Astrocyte of the cerebellum (primary cell): ENCODE measurements around the gene ARTN.

Source experiments
- DNase-seq: peaks from one replicate; pipeline ENCODE4 v3.0.0-alpha.2; 2011; ENCODE audit warnings: low read depth
- H3K4me3 ChIP-seq: 2 replicates; pipeline ENCODE4 v1.5.1; 2011; ENCODE audit warnings: mild to moderate bottlenecking, low read depth, low read length, moderate library complexity
- in situ Hi-C: cut with HindIII; loops from 2 replicates; pipeline ENCODE4 v1.10.0; 2017; ENCODE audit warnings: low sequenced_read_pairs
- TF ChIP-seq, protein P1 (sequence below): IDR thresholded peaks from 2 replicates; pipeline ENCODE4 v1.5.1; 2012; ENCODE audit warnings: low read length, low read depth, moderate library complexity, mild to moderate bottlenecking; ENCODE audit errors: missing control alignments

ARTN gene

DNA sequence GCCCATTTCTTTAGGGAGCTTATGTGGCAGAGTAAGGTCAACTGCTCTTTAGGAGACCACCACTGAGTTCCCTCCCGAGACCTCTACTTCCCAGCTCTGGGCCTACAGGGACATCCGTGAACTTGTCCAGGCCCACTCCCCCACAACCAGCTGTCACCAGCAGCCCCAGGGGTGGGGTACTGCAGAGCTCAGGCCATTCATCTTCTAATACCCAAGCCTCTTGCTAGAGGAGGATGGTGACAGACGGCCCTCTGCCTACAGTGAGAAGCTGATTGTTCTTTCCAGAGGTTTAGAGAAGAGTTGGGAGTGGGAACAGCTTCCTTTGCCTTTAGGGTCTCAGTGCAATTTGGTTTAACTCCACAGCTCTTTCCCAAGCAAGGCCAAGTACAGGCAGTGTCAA lies 33.2 kb upstream of the ARTN start:
- in situ Hi-C loops, result no loop called here
- no peak overlapping the region for H3K4me3 ChIP-seq
- DNase-seq, result no peak
- TF ChIP-seq, protein P1, sequence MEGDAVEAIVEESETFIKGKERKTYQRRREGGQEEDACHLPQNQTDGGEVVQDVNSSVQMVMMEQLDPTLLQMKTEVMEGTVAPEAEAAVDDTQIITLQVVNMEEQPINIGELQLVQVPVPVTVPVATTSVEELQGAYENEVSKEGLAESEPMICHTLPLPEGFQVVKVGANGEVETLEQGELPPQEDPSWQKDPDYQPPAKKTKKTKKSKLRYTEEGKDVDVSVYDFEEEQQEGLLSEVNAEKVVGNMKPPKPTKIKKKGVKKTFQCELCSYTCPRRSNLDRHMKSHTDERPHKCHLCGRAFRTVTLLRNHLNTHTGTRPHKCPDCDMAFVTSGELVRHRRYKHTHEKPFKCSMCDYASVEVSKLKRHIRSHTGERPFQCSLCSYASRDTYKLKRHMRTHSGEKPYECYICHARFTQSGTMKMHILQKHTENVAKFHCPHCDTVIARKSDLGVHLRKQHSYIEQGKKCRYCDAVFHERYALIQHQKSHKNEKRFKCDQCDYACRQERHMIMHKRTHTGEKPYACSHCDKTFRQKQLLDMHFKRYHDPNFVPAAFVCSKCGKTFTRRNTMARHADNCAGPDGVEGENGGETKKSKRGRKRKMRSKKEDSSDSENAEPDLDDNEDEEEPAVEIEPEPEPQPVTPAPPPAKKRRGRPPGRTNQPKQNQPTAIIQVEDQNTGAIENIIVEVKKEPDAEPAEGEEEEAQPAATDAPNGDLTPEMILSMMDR, result no peak

DNA sequence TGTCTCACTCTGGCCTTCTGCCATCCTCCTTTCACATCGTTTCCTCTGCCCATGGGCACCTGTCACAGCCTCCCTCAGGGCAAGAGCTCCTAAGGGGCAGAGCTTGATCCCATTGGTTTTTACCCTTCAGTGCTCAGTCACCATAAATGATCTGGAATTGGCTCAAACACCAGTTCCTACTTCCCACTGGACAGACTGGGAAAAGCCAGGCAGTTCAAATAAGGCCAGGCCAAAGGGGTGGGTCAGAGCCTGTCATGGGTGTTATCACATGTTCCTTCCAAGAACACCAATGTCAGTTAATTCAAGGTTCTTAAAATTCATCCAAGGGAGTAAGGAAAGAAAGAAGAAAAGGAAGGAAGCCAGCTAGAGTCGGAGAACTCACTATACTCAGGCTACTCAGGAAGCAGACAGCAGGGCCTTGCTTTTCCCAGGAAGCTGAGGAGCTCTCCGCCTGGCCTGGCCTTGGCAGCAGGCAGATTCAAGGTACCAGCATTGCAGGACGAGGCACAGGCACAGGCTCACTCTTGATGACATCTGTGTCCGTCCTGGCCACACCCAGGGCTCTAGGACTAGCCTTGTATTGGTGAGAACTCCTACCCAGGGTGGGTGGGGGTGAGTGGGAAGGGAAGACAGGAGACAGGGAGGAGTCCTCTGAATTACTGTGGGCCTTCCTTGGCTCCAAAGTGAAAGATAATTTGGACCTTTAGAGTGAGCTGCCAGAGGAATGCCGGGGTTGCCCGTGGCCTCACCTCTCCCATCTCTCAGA lies 32.2 kb upstream of the ARTN start:
- DNase-seq, result no peak
- H3K4me3 ChIP-seq, result no peak overlapping the region
- in situ Hi-C loops, result no loop called here
- TF ChIP-seq, protein P1, result no peak

DNA sequence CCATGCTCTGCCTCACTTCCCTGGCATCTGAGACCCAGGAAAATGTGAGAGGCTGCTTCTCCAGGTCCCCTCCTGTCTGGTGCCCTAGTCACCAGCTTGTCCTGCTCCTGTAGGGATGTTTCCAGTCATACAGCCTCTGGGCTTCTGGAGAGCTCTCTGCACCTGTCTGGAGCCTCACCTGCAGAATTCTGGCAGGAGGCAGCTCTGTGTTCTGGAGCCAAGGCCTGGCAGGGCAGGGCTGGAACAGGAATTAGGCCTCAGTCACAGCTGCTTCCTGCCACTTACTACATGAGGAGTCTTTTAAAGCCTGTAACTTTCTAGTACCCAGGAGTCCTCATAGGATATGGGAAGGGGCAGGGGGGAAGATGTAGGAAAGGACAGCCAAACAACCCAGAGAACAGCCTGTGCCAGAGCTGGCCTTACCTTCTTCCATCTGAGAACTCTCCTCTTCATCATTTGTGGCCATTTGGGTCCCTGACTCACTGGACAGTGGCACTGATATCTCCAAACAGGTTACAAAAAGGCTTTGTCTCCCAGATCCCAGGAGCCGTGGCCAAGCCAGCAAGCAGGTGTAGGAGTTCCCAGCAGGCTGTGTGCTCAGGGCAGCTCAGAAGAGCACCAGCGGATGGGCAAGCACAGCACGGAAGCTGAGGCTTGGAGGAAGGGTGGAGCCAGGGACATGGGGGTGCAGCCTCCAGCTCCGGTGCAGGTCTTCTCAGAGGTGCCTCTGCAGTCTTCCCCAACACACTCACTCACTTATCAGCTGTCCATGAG lies 31.4 kb upstream of the ARTN start:
- no peak for DNase-seq
- no peak overlapping the region for H3K4me3 ChIP-seq
- in situ Hi-C loops, result no loop called here
- TF ChIP-seq, protein P1, result no peak

DNA sequence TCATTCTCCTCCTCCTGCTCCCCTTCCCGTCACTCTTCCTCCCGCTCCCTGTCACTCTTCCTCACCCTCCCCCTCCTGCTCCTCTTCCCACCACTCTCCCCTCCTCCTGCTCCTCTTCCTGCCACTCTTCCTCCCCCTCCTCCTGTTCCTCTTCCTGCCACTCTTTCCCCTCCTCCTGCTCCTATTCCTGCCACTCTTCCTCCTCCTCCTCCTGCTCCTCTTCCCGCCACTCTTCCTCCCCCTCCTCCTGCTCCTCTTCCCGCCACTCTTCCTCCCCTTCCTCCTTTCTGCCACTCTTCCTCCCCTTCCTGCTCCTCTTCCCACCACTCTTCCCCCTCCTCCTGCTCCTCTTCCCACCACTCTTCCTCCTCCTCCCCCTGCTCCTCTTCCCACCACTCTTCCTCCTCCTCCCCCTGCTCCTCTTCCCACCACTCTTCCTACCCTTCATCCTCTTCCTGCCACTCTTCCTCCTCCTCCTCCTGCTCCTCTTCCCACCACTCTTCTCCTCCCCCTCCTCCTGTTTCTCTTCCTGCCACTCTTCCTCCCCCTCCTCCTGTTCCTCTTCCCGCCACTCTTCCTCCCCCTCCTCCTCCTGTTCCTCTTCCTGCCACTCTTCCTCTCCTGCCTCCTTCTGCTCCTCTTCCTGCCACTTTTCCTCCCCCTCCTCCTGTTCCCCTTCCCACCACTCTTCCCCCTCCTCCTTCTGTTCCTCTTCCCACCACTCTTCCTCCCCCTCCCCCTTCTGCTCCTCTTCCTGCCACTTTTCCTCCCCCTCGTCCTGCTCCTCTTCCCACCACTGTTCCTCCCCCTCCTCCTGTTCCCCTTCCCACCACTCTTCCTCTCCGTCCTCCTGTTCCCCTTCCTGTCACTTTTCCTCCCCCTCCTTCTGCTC lies 28.7 kb upstream of the ARTN start:
- H3K4me3 ChIP-seq, result no peak overlapping the region
- in situ Hi-C loops, result no loop called here
- DNase-seq, result no peak
- TF ChIP-seq, protein P1, result no peak

DNA sequence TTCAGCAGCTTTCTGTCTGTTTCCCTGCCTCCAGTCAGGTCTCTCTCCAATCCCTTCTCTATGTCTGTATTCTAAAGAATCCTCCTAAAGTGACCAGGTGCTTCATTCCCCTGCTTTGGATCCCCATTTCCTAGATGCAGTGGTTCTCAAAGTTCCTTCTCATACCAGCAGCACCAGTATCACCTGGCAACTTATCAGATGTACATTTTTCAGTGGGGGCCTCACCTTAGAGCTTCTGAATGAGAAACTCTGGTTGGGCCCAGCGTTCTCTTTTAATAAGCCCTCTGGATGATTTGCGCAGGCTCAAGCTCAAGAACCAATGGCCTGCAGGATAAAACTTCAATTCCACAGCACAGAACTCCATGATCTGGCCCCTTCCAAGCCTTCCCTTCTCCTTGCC lies 25.4 kb upstream of the ARTN start:
- no peak overlapping the region for H3K4me3 ChIP-seq
- TF ChIP-seq, protein P1, result no peak
- in situ Hi-C loops, result no loop called here

DNA sequence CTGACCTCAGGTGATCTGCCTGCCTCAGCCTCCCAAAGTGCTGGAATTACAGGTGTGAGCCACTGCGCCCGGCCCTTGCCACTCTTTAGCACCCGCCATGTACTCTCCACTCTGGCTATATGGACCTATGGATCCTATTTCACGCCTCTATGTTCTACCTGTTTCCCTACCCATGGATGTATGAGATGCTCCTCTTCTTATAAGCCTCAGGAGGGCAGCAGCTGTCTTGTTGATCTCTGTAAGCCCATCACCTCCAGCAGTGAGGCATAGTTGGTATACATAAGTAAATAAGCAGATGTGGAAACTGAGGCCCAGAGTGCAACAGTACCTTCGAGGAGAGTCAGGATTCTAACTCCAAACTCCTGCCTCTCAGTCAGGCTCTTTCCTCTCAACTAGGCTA lies 24.7 kb upstream of the ARTN start:
- H3K4me3 ChIP-seq, result no peak overlapping the region
- in situ Hi-C loops, result no loop called here
- no peak for DNase-seq
- TF ChIP-seq, protein P1, result no peak

More for the DNA sequence above, 25.4 kb upstream of the ARTN start:
- DNase-seq, result no peak
